IPS-18c (cell line): ENCODE measurements around the gene TAF1B.

Source experiments
- H3K4me3 ChIP-seq: 2 replicates; pipeline ENCODE4 v1.7.0; 2013; ENCODE audit warnings: low read depth, mild to moderate bottlenecking, low read length, moderate library complexity; ENCODE audit not compliant: insufficient read depth
- H3K9me3 ChIP-seq: one replicate; pipeline ENCODE4 v1.6.1; 2013; ENCODE audit warnings: mild to moderate bottlenecking, low read length, moderate library complexity; ENCODE audit not compliant: control insufficient read depth, insufficient read depth

TAF1B gene

DNA sequence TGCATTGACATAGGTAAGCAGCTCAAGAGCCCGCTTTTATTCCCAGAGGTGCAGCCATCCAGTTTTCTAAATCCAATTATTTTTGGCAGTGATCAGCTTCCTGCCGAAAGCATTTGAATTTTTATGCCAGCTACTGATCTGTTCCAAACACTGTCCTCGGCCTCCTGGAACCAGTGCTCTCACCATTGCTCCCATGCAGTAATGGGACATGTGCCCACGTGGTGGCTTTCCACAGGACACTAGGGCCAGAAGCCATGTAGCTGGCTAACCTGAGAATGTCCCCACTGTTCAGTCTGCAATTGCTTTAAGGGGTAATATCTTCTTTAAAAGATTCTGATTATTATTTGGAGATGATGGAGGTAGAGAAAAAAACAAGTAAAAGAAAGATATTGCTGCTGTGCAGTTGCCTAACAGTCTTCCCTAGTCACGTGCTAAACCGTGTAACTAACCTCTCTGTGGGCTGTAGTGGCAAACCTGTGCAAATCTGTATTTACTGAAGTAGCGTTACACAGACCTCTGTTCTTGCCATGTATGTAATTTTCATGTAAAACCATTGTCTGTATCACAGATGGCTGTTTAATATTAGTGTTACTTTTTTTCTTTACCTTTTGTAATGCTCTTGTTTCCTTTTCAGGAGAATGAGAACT lies 121.2 kb downstream of the TAF1B start:
- H3K9me3 ChIP-seq, result no peaks in the 10 kb centered on the region
- no peak overlapping the region for H3K4me3 ChIP-seq

DNA sequence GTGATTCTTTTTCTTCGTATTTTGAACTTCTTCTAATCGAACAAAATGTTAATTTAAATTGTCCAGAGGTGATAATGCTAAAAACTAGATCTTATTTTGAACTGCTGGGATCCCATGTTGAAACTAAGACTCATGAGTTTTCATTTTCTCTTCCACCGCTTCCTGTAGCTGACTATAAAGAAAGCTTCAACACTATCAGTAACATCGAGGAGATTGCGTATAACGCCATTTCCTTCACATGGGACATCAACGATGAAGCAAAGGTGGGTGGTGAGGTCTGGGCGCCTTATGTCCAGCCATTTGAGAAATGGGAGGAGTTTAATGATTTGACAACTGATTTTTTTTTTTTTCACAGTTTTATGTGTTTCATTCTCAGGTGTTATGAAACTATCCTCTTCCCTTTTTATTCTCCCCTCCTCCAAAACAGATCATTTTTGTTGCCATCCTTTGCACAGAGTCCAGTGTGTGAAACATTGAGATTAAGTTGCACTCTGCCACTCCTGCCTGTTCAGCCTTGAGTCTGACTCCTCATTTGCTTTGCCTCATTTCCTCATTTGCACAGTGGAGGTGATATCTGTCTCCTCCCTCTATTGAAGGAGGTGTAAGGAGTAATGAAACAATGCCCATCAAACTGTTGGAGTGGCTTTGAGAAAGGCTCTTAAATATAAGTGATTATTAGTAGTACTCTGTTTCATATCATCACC lies 122.0 kb downstream of the TAF1B start:
- Histone ChIP-seq H3K4me3 (no peak overlapping the region), H3K9me3 (no peaks in the 10 kb centered on the region)

DNA sequence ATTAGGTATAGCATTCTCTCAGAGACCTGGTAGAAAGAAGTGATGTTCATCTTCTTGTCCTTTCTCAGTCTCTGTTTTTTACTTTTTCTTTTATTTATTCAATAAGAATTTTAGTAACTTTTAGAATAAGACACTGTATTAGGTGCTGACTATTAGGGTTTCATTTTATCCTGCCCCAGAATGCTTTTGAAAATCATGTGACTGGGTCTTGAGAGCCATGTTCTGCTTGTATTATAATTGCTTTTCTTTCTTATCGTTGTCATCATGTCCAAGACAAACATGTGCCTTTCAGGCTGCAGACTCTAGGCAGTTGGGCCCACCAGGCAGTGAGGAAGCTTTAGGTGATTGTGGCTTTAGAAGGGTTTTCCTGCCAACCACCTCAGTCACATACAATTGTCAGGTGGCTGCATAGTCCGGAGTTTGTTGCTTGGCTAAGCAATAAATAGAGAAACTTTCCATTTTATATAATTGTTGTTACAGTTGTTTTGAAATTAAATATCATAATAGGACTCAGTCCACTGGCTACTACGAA lies 123.3 kb downstream of the TAF1B start:
- Histone ChIP-seq H3K4me3 (no peak overlapping the region), H3K9me3 (no peaks in the 10 kb centered on the region)

DNA sequence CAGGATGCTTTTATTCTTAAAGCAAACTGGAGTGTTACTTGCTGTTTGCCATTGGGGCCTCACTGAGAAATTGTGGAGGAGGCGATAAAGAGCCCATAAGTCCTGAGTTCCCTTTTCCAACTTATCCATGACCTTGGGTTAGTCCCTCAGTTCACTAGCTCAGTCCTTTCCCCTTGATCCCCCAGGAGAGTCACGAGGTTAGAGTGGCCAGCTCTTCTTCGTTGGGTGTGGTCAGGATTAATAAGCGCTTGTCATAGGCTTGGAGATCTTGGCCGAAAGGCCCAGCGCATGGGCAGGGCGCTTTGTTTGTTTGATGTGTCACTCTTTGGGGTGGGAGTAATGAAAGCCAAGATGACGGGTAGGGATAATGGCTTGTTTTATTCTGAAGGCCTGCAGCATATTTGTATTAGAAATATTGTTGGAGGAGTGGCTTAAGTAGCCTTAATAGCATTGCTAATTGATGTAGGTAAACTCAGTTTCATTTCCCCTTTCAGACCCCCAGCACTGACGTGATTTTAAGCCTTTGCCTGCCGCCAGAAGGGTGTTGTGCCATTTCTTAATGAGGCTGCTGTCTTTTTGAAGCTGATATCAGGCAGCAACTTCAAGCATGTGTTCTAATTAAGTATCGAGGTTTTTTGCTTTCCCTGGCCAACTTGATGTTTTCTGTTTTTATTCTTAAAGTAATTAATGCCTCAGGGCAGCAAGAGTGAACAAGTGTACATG lies 123.9 kb downstream of the TAF1B start:
- Histone ChIP-seq H3K9me3 (no peaks in the 10 kb centered on the region), H3K4me3 (no peak overlapping the region)

DNA sequence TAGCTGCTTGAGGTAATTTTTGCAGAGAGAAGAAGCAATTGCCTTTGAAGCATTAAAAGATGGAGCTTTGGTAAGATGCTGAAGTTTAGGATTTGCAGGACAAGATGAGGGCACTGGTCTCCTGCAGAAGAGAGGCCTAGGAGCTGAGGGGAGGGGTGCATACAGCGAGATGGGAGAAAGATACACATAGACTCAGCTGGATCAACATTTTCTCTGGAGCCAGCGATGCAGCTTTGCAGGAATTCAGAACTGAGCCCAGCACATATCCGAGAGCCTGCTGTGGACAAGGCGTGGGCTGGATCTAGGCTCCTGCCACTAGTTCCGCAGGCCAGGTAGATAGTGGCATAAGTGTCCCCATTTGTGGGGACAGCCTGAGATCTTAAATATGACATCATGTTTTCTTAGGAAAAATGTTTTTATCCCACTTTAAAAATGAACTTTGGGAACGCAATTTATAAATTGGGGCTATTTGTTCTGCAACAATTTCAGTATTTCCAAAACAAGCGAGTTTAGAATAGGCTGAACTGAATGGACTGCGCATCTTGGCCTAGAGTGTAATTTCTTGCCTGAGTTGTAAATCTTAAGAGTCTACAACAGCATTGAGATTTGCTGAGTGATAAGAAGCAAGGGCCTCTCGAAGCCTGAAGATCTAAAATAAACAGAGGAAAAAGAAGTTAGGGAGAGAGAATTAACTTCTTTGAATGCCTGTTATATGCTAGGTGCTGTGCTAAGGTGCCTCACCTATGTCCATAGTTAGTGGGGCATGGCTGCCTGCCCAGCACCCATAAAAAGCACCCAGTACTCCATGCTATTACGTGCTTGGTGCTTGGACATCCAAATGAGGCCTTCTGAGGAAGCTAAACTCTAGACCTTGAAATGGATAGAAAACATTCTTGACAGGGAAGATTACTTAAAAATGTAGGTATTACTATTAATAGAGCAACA lies 125.6 kb downstream of the TAF1B start:
- no peak overlapping the region for H3K4me3 ChIP-seq
- no peaks in the 10 kb centered on the region for H3K9me3 ChIP-seq

DNA sequence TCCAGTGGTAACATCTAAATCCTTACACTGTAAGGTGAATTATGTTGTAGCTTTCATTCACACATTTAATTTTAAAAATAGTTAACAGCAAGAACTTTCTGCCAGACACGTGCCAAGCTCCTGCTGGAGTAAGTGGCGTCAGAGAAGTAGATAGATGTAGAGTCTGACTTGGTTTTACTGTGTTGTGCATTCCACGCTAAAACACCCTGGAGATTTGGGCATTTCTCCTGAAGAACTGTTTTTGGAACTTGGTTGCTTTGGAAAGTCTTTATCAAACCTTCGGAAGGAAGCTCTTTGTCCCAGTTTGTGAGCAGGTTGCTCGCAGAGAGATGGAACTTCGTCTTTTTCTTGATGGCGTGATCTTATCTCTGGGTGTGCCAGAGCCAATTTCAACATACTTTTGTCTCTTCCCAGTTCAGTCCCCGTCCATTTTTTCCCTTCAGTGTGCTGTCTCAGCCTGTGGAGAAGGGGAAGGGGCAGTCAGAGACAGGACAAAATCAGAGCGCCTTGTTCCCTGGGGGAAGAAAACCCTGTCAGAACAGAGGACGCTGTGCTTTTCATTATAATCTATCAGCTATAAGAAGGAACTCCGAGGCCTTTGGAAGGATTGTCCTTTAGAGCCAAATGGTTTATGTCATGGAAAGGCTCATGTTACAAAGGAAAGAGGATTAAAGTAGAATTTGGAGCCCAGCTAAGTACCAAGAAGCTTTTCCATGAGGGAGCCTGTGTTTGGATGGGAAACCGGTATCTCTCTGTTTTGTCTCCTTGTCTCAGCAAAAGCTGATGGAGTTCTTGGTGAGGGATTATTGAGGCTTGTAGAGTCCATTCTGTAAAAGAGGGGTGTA lies 127.1 kb downstream of the TAF1B start:
- Histone ChIP-seq H3K9me3 (no peaks in the 10 kb centered on the region), H3K4me3 (no peak overlapping the region)

DNA sequence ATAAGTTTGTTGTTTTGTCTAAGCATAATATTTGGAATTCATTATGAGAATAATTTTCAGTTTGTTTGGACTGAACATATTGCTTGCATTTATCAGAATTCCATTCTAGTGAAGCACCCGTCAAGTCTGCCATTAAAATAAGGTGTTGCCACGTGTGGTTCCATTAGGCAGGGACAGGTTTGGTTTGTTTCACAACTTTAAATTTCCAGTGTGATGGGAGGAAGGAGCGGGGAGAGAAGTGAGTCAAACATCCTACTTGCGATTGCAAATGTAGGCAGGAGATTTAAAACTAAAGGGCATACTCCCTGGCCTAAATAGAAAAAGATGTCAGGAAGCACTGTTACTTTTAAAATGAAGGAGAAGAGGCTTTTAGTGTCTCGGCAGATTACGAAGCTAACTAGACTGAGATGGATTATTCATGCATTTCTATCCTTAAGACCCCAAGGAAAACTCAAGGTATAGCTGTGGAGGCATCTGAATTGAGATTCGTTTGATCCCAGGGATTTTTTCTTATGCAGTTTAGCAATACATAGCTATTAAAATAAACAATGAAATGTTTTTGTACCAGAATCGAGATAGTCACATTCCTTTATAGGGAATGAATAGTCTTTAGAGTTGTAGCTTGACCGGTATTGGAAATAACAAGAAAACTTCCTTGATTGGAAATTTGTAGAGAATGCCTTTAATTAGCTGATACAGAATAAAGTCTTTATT lies 128.0 kb downstream of the TAF1B start:
- Histone ChIP-seq H3K9me3 (no peaks in the 10 kb centered on the region), H3K4me3 (no peak overlapping the region)

DNA sequence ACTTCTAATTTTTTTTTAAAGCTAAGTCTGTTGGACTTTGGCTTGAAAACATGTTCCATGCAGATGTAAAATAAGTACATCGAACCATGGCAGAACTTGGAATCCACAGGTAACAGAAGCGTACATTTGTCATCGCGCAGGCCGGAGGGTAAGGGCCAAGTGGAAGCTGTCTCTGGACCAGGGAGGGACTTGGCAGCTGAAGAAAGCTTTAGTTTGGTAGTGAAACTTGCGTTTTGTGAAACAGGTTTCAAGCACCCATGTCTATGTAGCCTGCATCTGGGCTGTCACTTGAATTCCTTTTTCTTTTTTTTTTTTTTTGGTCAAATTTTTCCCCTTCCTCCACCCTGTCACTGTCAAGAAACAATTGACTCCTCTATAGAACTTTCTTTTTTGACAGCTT lies 128.6 kb downstream of the TAF1B start:
- H3K9me3 ChIP-seq, result no peaks in the 10 kb centered on the region

DNA sequence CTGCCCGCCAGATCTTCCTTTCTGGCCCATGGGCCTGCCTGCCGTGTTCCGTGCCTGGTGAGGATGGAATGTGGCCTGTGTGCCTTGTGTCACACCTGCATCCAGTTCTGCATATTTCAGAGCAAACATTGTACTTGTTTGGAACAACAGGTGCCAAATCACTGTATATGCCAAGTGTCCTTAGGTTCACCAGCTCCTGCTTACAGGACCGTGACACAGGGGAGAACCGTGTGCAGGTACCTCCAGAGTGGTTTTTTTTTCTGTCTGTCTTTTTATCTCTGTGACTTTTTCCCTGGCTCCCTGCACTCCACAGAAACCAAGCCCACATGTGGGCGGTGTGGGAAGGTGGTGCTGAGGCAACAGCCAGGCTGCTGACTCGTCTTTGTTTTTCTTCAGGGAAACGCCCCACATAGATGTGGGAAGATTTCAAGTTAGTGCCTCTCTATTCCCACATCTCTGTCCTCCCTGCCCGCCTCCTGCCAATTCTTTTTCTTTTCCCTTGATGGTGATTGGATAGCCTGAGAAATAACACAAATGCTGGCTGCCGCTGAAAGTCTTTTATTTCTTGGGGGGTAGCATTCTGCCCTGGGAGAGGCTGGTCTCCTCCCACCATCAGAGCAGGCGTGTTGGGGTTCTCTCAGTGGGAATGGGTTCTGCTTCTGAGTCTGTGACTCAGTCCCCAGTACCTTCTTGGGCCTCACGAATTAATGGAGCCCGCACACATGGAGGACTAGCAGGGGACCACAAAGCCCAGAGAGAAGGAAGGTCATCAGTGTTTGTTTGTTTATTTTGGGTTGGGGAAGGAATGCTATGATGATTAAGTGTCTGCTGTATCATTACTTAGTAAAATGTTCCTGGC lies 129.6 kb downstream of the TAF1B start:
- no peak overlapping the region for H3K4me3 ChIP-seq
- H3K9me3 ChIP-seq, result no peaks in the 10 kb centered on the region

More for the DNA sequence above, 128.6 kb downstream of the TAF1B start:
- H3K4me3 ChIP-seq, result no peak overlapping the region

DNA sequence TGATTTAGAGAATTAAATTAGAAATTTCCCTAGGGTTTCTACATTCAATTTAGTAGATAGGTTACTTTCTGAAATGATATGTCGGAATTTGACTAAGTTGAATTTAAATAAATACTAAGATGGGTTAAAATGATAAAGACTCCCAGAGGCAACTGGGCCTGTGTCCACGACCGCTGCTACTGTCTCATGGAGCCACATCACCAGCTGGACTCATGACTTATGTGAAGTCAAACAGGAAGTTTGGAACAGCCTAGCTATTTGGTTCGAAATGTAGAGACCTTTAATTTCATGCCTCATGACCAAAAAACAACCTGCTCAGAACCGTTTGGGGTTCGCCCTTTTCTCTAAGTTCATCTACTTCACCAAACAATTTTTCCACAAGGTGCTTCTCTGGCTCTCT lies 130.4 kb downstream of the TAF1B start:
- no peaks in the 10 kb centered on the region for H3K9me3 ChIP-seq
- H3K4me3 ChIP-seq, result no peak overlapping the region

DNA sequence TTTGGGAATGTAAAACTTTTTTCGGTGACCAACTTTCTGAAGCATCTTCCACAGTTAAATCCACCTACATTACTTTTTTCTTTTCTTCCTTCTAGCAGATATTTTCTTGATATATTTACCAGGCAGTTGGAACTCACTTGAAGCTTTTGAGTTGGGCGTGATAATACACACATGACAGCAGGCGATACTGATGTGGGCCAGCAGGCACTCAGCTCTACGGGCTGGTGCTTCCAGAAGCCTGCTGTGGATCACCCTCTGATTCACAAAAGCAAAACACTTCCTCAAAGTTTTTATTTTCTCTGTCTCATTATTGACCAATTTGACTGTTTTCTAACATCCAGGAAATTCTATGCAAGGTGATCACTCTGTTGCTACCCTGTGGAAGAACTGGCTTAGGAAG lies 131.1 kb downstream of the TAF1B start:
- Histone ChIP-seq H3K4me3 (no peak overlapping the region), H3K9me3 (no peaks in the 10 kb centered on the region)

DNA sequence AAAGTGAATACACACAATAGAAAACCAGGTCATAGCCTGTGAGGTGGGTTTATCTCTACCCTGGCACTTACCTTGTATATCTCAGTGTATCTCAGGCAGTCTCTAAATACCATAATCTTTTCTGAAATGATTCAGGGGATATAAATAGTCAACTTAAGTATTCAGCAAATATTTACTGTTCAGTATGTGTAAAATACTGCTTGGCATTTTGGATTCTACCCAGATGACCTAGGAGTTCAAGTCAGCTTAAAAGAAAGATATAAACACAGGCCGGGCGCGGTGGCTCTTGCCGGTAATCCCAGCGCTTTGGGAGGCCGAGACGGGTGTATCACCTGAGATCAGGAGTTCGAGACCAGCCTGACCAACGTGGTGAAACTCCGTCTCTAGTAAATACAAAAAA lies 132.1 kb downstream of the TAF1B start:
- Histone ChIP-seq H3K9me3 (no peaks in the 10 kb centered on the region), H3K4me3 (no peak overlapping the region)

DNA sequence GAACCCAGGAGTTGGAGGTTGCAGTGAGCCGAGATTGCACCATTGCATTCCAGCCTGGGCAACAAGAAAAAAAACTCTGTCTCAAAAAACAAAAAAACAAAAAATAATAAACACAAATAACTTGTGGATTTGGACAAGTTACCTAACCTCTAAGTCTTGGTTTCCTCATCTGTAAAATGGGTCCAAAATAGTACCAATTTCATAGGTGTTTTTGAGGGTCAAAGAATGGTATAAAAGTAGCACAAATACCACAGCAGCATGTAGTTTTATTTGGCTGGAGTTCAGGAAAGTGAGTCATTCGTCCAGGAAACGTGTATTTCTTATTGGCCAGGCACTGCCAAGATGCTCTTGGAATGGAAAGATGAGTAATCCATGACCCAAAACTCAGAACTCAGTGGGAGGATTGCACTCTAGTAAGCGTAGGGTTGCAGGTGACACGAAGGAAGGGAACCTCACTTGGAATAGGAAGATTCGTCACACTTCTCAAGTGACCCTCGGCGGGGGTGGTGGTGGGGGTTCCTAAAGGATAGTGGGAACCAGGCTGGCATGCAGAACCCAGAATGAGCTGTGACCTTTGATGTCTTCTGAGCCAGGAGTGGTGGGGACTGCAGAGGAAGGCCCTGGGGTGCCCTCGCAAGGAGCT lies 132.7 kb downstream of the TAF1B start:
- no peaks in the 10 kb centered on the region for H3K9me3 ChIP-seq
- no peak overlapping the region for H3K4me3 ChIP-seq

DNA sequence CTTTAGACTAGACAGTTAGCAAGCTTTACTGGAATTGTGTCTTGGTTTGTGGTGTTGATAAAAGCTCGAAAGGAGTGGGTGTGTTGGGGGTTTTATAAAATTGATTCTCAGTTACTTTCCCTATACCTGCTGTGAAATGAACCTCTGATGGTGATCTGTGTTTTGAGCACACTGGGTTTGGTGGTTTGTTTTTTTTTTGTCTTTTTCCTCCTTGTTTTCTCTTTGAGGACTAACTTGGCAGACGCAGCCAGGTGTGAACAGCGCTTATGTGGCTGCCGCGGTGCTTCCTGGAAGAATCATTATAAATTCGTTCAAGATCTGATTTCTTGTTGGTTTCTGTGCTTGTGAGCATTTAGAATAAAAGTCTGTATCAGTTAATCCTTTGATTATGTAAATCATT lies 136.7 kb downstream of the TAF1B start:
- H3K4me3 ChIP-seq, result no peak overlapping the region

DNA sequence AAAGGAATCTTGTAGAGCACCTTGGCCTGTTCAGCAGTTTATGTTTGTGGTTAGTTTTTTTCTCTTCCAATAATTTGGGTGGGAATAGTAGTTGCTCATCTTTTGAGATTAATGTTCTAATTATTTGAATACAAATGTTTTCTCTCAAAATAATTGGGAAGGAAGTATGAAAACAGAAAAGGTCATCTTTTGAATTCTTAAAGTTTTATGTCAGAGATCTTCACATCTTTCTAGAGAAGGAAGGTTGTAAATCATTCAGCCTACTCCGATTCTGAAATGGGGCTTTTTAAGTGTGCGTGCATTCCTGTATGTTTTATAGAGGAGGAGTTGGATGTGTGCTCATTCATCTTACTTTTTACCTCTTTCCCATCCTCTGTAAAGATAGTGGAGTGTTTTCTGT lies 137.2 kb downstream of the TAF1B start:
- Histone ChIP-seq H3K4me3 (no peak overlapping the region), H3K9me3 (no peaks in the 10 kb centered on the region)

More for the DNA sequence above, 136.7 kb downstream of the TAF1B start:
- no peaks in the 10 kb centered on the region for H3K9me3 ChIP-seq
